ENCODE results near the gene GCC1.
A peak's percentile ranks its signal among the peaks of the same experiment; 100 is the strongest.

The GCC1 gene, protein sequence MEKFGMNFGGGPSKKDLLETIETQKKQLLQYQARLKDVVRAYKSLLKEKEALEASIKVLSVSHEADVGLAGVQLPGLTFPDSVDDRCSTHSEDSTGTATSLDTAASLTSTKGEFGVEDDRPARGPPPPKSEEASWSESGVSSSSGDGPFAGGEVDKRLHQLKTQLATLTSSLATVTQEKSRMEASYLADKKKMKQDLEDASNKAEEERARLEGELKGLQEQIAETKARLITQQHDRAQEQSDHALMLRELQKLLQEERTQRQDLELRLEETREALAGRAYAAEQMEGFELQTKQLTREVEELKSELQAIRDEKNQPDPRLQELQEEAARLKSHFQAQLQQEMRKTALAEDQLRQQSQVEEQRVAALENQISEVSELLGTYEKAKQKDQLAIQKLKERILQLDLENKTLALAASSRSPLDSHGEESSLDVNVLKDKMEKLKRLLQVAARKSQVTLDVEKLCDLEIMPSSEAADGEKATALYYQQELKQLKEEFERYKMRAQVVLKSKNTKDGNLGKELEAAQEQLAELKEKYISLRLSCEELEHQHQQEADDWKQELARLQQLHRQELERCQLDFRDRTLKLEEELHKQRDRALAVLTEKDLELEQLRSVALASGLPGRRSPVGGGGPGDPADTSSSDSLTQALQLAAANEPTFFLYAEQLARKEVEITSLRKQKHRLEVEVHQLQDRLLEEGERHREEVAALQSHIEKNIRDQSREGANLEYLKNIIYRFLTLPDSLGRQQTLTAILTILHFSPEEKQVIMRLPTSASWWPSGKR

GRCh38 chr7:127585044-127585953, at the start of gene GCC1:
Gene GCC1 (minus strand): TSS chr7:127585596. CDS start chr7:127585182, 414 bp downstream.
- peak; percentile 87 for DNase-seq

GRCh38 chr7:127632276-127632910, 47.0 kb upstream of the GCC1 start:
- no peak for DNase-seq

GRCh38 chr7:127629268-127629854, 44.0 kb upstream of the GCC1 start:
- peak; percentile 34 for DNase-seq

DNA sequence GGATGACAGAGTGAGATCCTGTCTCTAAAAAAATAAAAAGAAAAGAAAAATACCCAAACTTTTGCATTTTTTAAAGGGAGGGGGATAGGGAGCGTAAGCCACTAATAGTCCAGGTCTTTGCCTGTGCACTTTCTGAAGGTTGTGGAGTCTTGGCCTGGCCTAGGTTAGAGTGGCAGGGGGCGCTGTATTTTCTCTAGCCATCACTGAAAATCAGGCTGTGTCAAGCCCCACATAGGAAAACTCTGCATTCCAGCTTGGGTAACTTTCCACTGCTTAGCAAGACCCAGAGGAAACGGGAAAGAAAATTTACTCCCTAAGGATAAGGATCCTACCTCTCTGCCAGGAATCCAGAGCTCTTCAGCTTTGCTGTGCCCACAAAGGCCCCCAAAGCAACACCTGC, 43.0 kb upstream of the GCC1 start:
- no peak for DNase-seq

DNA sequence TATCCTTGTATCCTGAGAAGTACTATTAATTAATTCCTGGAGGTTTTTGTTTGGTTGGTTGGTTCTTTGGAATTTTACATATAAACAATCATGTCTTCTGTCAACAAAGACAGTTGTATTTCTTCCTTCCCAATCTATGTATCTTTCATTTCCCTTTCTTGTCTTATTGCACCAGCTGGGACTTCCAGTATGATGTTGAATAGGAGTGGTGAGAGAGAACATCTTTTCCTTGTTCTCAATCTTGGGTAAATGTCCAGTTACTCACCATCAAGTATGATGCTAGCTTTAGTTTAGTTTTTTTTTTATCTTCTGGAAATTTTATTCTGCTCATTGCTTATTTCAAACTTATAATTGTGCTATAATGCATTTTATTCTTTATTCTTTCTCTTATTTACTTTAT, 39.9 kb upstream of the GCC1 start:
- DNase-seq, result no peak

- no peak for DNase-seq
These were observed 35.2 kb upstream of the GCC1 start for GRCh38 chr7:127620406-127621233.

- no peak for DNase-seq
These were observed 34.4 kb upstream of the GCC1 start for GRCh38 chr7:127619681-127620405.

DNA sequence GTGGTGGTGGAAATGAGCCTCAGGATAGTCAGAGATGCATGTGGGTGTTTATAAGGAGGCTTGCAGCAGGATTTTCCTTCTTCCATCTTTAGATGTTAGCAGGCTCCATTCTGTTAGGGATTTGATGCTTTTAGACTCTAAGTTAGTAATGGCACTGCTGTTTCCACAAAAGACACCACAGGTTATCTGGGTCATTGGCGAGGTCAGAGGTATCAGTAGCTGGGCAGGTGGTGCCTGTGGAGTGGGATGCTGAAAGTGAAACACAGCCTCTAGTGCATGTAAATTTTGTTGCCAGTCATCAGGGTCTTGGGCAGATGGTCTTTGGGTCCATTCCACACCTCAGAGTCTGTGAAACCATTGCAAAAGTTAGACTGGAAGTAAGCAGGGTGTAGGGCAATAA, 33.4 kb upstream of the GCC1 start:
- DNase-seq, result no peak

DNA sequence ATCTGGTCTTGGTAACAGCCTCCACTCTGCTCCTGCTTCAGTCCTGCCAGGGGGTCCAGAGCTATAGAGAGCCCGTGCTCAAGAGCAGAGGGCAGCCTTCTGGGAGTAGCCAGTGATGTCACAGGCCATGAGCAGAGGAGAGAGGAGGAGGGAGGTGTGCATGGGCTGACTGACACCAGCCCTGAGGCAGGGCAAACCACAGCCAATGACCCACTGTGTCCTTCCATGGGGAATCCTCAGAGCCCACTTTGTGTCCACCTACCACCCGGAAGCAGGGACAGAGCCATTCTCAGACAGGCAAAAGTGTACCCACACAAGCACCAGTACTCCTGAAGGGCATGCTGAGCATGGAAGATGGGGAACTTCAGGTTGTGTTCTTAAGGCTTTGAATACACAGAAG, 32.6 kb upstream of the GCC1 start, which contains the start of gene PAX4:
Gene PAX4, minus strand, starts transcription at position 101 of the 400 bp plus-strand sequence. CDS start 2,214 bp downstream, outside the sequence.
- DNase-seq, result no peak

DNA sequence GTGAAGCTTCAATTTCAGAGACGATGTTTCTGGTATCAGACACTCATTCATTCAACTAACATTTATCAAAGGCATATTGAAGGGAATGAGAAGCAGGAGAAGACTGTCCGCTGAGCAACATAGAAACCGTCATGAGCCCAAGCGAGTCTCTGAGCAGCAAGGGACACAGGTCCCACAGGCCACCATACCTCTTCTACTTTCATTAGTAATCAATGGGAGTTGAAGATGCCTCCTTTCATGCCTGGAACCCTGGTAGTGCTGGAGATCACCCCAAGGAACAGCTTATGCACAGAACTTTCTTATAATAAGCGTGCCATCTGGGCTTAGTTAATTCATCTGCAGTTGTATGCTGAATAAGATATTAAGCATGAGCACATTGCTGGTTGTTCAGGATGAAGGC, 31.3 kb upstream of the GCC1 start:
- DNase-seq, result no peak

GRCh38 chr7:127612263-127612662, 26.9 kb upstream of the GCC1 start:
- no peak for DNase-seq

DNA sequence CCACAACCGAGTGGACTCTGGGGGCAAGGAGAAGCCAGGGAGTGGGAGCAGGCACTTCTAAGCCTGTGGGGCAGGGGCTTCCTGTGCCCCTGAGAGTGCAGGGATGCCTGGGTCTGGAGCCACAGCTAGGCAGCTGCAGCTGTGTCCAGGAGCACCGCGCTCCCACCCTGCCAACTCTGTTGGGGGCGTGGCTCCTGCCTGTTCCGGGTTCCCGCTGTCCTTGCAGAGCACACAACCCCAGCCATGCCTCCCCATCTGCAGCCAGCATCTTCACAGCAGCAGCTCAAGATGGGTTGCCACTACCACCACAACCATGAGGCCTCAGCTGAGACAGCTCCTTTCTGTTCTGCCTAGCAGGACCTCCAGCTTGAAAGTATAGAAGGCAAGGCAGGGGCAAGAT, 23.9 kb upstream of the GCC1 start:
- no peak for DNase-seq

- DNase-seq, result no peak
These were observed 23.1 kb upstream of the GCC1 start for GRCh38 chr7:127608446-127608845.

DNA sequence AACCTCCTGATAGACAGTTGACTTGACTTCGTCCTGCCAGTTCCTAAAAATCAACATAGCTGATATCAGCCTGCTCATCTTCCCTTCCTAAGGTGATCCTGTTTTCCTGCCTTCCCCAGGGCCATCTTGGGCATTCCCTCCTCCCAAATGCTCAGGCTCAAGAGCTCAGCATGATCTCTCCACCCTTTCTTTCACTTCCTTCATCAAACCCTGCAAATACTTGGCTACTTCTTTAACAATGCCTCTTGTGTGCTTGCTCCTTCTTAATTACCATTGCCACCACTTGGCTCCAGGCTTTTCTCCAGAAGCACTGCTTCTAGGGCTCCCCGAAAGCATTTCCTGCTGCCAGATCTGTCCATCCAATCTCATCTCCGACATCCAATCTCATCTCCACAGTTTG, 15.5 kb upstream of the GCC1 start:
- no peak for DNase-seq

- DNase-seq, result peak; percentile 40
These were observed 12.9 kb upstream of the GCC1 start for GRCh38 chr7:127598318-127598717.

DNA sequence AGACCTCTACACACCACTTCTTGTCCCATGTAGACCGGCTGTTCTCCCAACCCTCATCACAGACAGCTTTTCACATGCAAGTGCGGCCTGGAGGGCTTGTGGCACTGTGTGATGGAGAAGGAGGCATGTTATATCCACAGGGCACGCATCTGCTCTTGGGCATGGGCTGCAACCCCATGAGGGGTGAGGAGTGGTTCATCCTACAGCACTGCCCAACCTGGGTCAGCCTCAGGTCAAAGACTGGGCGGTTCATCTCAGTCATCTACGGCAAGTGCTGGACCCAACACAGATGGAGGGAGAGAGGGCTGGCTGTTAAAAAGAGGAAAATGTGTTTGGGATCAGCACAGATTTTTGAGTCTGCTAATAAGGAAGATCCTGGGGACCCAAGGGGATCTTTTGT, 10.3 kb upstream of the GCC1 start:
- no peak for DNase-seq

DNA sequence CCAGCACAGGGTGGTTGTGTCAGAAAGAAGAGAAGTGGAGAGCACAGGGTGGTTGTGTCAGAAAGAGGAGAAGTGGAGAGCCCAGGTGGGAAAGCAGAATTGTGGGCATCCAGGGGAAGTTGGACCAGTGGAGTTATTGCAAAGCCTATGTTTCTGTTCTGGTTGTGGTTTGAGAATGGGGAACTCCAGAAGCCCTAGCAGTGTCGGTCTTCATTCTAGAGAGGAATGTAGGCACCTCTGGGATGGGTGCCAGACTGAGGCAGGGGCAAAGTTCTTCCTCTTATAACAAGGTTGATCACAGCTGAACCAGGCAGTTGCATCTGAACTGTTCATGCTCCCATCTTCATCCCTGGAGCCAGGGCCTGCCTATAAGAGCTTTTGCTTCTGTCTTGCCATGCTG, 9.1 kb upstream of the GCC1 start:
- DNase-seq, result no peak

DNA sequence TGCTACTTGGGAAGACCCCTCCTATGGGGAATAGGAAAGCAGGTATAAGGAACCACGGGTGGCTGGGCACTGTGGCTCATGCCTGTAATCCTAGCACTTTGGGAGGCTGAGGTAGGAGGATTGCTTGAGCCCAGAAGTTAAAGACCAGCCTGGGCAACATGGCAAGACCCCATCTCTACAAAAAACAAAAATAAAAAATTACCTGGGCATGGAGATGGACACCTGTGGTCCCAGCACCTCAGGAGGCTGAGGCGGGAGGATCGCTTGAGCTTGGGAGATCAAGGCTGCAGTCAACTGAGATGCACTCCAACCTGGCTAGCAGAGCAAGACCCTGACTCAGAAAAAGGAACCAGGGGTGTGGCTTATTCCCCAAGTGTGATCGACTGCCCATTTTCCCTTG, 7.2 kb upstream of the GCC1 start:
- DNase-seq, result no peak

GRCh38 chr7:127591591-127591990, 6.2 kb upstream of the GCC1 start:
- no peak for DNase-seq

- DNase-seq, result no peak
These were observed 5.8 kb upstream of the GCC1 start for GRCh38 chr7:127591189-127591588.

- DNase-seq, result no peak
These were observed 4.5 kb upstream of the GCC1 start for GRCh38 chr7:127589896-127590295.

All from 8988T (cell line).